Hepatocyte (in vitro differentiated cells): ENCODE results near the gene MVB12B. TPM values are rescaled to one million over a fixed set of nuclear protein-coding genes. Genes with fewer than 3 reads are reported as not detected.

Experiments
- DNase-seq: peaks from one replicate; pipeline ENCODE4 v3.0.0-alpha.2; 2016; ENCODE audit warnings: low spot score
- H2AFZ ChIP-seq: fragments of 200-600 bp; sonication (generic); 2 replicates; pipeline ENCODE4 v1.6.0; 2016; ENCODE audit warnings: antibody characterized with exemption, mild to moderate bottlenecking
- H3K27ac ChIP-seq: fragments of 200-600 bp; sonication (generic); 2 replicates; pipeline ENCODE4 v1.5.1; 2016; ENCODE audit warnings: mild to moderate bottlenecking
- H3K27me3 ChIP-seq: fragments of 200-600 bp; sonication (generic); 2 replicates; pipeline ENCODE4 v1.6.1; 2016
- H3K36me3 ChIP-seq: fragments of 200-600 bp; sonication (generic); replicated peaks from 2 replicates; pipeline ENCODE4 v1.5.1; 2016; ENCODE audit warnings: low read depth; ENCODE audit not compliant: insufficient read depth
- H3K4me1 ChIP-seq: fragments of 200-600 bp; sonication (generic); 2 replicates; pipeline ENCODE4 v1.5.1; 2016; ENCODE audit warnings: mild to moderate bottlenecking, moderate library complexity; ENCODE audit not compliant: insufficient read depth
- H3K4me2 ChIP-seq: fragments of 200-600 bp; sonication (generic); 2 replicates; pipeline ENCODE4 v1.6.0; 2016
- H3K4me3 ChIP-seq: fragments of 200-600 bp; sonication (generic); 2 replicates; pipeline ENCODE4 v1.5.1; 2016; ENCODE audit warnings: mild to moderate bottlenecking
- H3K79me2 ChIP-seq: fragments of 200-600 bp; sonication (generic); 2 replicates; pipeline ENCODE4 v1.6.0; 2017; ENCODE audit warnings: mild to moderate bottlenecking
- H3K9me2 ChIP-seq: fragments of 200-600 bp; sonication (generic); replicated peaks from 2 replicates; pipeline ENCODE4 v1.6.0; 2017; ENCODE audit warnings: mild to moderate bottlenecking; ENCODE audit not compliant: insufficient read depth
- H3K9me3 ChIP-seq: fragments of 200-600 bp; sonication (generic); 2 replicates; pipeline ENCODE4 v1.5.1; 2016; ENCODE audit warnings: low read depth, mild to moderate bottlenecking
- H4K20me1 ChIP-seq: fragments of 200-600 bp; sonication (generic); 2 replicates; pipeline ENCODE4 v1.6.0; 2016; ENCODE audit warnings: mild to moderate bottlenecking; ENCODE audit not compliant: insufficient read depth, poor library complexity, severe bottlenecking
- CTCF ChIP-seq: fragments of 200-600 bp; sonication (generic); IDR thresholded peaks from 2 replicates; pipeline ENCODE4 v1.5.1; 2016; ENCODE audit warnings: antibody characterized with exemption, mild to moderate bottlenecking; ENCODE audit not compliant: poor library complexity
- EZH2 ChIP-seq: fragments of 200-600 bp; sonication (generic); IDR thresholded peaks from 2 replicates; pipeline ENCODE4 v1.6.1; 2016; ENCODE audit warnings: antibody characterized with exemption, mild to moderate bottlenecking, borderline replicate concordance
- EZH2phosphoT487 ChIP-seq: fragments of 200-600 bp; sonication (generic); IDR thresholded peaks from one replicate; pipeline ENCODE4 v1.6.1; 2018; ENCODE audit warnings: antibody characterized with exemption, mild to moderate bottlenecking, low read depth, moderate library complexity; ENCODE audit not compliant: unreplicated experiment, severe bottlenecking
- WGBS: methylation state at CpG from one replicate; pipeline ENCODE4 v1.1.6; 2016; ENCODE audit warnings: low lambda C conversion rate; ENCODE audit errors: missing lambda C conversion rate; 5-methylcytosine and 5-hydroxymethylcytosine counted together
- polyA plus RNA-seq: library from polyadenylated mRNA; unstranded; fragments of >200 nt; fragmentation: Nextera tagmentation; extraction: Ambion mirVana; gene quantifications from 2 replicates; pipeline ENCODE4 v1.2.1, GENCODE V29; 2016
- total RNA-seq: library from RNA; depleted of rRNA; stranded (reverse); fragments of >200 nt; gene quantifications from 2 replicates; pipeline ENCODE4 v1.2.3, GENCODE V29; 2014

Gene MVB12B
- total and polyA plus RNA-seq, 2 experiments from 2014 or later: 11.8 to 12.1 TPM

GRCh38 chr9:126295082-126295477 is 31.5 kb upstream of the MVB12B start:
- Histone ChIP-seq H2AFZ (no peak overlapping the region), H3K79me2 (no peaks in the 10 kb centered on the region), H3K27ac (no peak overlapping the region), H3K36me3 (no peaks in the 10 kb centered on the region), H3K4me3 (no peak overlapping the region), H3K4me2 (no peak overlapping the region), H4K20me1 (no peaks in the 10 kb centered on the region), H3K27me3 (no peaks in the 10 kb centered on the region), H3K4me1 (peaks cover 9% of the 10 kb centered on the region), H3K9me2 (no peaks in the 10 kb centered on the region), H3K9me3 (no peaks in the 10 kb centered on the region)
- no peak for DNase-seq
- TF ChIP-seq CTCF (no peak), EZH2phosphoT487 (no peak), EZH2 (no peak)
- 94% methylated on average over 5 of the region's 5 CpGs for WGBS

GRCh38 chr9:126295516-126295915 is 31.1 kb upstream of the MVB12B start:
- Histone ChIP-seq H3K36me3 (no peaks in the 10 kb centered on the region), H3K27ac (no peak overlapping the region), H3K9me2 (no peaks in the 10 kb centered on the region), H3K27me3 (no peaks in the 10 kb centered on the region), H3K4me1 (peaks cover 9% of the 10 kb centered on the region), H3K4me2 (no peak overlapping the region), H2AFZ (no peak overlapping the region), H4K20me1 (no peaks in the 10 kb centered on the region), H3K4me3 (no peak overlapping the region), H3K9me3 (no peaks in the 10 kb centered on the region), H3K79me2 (no peaks in the 10 kb centered on the region)
- TF ChIP-seq EZH2: no peak
- no peak for TF ChIP-seq CTCF
- TF ChIP-seq EZH2phosphoT487: no peak
- 47% methylated on average over 1 of the region's 1 CpG for WGBS
- no peak for DNase-seq

- Histone ChIP-seq H3K9me3 (no peaks in the 10 kb centered on the region), H3K36me3 (no peaks in the 10 kb centered on the region), H3K4me3 (no peak overlapping the region), H3K79me2 (no peaks in the 10 kb centered on the region), H2AFZ (no peak overlapping the region), H3K4me1 (peaks cover 9% of the 10 kb centered on the region), H3K9me2 (no peaks in the 10 kb centered on the region), H4K20me1 (no peaks in the 10 kb centered on the region), H3K27me3 (no peaks in the 10 kb centered on the region), H3K27ac (no peak overlapping the region), H3K4me2 (no peak overlapping the region)
- no peak for DNase-seq
- TF ChIP-seq EZH2: no peak
- TF ChIP-seq CTCF: no peak
- no peak for TF ChIP-seq EZH2phosphoT487
- WGBS: 89% methylated on average over 17 of the region's 17 CpGs
These were observed 30.6 kb upstream of the MVB12B start for GRCh38 chr9:126295936-126296600.
